NCI-H2196 (cell line): ENCODE data around the gene ANGPTL5.
"Not testable (repeated sequence)": the region's sequence is repeated elsewhere in the genome, so short reads cannot be mapped to it uniquely, and the experiment has no call there.

Source experiments
- DNase-seq: peaks from one replicate; lab custom pipeline; 2025; ENCODE audit not compliant: unreplicated experiment; lab: John Stamatoyannopoulos, UW

The ANGPTL5 gene

GRCh38 chr11:101889767-101890166 is 26.6 kb downstream of the ANGPTL5 start:
- no peak for DNase-seq

GRCh38 chr11:101885631-101886030 is 30.7 kb downstream of the ANGPTL5 start:
- no peak for DNase-seq

GRCh38 chr11:101881586-101881985 is 34.7 kb downstream of the ANGPTL5 start:
- no peak for DNase-seq

GRCh38 chr11:101880222-101880621 is 36.1 kb downstream of the ANGPTL5 start:
- no peak for DNase-seq

- DNase-seq, result no peak
Measured at GRCh38 chr11:101872171-101872882, 44.0 kb downstream of the ANGPTL5 start.

- DNase-seq, result no peak
Measured at GRCh38 chr11:101870510-101870909, 45.8 kb downstream of the ANGPTL5 start.

- no peak for DNase-seq
Measured at GRCh38 chr11:101867951-101868350, 48.4 kb downstream of the ANGPTL5 start.

- DNase-seq, result no peak
Measured at GRCh38 chr11:101866619-101867491, 49.5 kb downstream of the ANGPTL5 start.

GRCh38 chr11:101864098-101864497 is 52.2 kb downstream of the ANGPTL5 start:
- no peak for DNase-seq

- no peak for DNase-seq
Measured at GRCh38 chr11:101863361-101863760, 53.0 kb downstream of the ANGPTL5 start.

- DNase-seq, result no peak
Measured at GRCh38 chr11:101862391-101863233, 53.7 kb downstream of the ANGPTL5 start.

- peak; percentile 47 for DNase-seq
Measured at GRCh38 chr11:101860696-101861427, 55.5 kb downstream of the ANGPTL5 start.

GRCh38 chr11:101852260-101852659 is 64.1 kb downstream of the ANGPTL5 start:
- not testable (repeated sequence) for DNase-seq

- peak; percentile 24 for DNase-seq
Measured at GRCh38 chr11:101848262-101848661, 68.1 kb downstream of the ANGPTL5 start.

- no peak for DNase-seq
Measured at GRCh38 chr11:101844608-101845007, 71.7 kb downstream of the ANGPTL5 start.

GRCh38 chr11:101840704-101841103 is 75.6 kb downstream of the ANGPTL5 start:
- DNase-seq, result no peak
